ENCODE results near the gene TAOK1.
A peak's percentile ranks its signal among the peaks of the same experiment; 100 is the strongest.
"Not testable (repeated sequence)": the region's sequence is repeated elsewhere in the genome, so short reads cannot be mapped to it uniquely, and the experiment has no call there.

TAOK1 gene

DNA sequence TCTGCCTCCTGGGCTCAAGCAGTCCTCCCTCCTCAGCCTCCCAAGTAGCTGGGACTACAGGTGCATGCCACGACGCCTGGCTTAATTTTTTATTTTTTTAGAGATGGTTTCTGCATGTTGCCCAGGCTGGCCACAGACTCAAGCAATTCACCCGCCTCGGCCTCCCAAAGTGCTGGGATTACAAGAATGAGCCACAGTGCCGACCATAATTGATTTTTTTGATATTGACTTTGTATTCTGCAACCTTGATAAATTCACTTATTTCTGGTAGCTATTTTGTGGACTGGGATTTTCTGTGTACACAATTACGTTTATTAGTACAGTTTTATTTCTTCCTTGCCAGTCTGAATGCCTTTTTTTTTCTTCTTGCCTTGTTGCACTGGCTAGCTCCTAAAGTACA is 30.0 kb downstream of the TAOK1 start:
- DNase-seq: no peak
- intact Hi-C loops (cut with DNase I): no loop called here

DNA sequence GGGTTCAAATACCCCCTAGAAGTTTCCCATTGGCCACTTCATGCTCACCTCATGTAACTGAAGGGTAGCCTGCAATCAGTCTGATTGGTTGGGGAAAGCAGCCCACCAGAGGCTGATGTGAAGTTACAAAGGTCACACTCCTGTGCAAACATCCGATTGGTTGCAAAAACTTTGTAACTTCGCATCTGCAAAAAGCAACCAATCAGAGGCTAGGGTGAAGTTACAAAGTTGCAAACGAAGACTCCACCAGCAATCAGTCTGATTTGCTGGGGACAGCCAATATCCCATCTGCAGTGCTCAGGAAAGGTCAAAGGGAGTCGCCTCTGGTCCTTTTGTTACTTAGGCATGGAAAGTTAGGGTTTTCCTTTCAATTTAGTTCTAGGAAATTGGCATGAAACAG is 40.1 kb downstream of the TAOK1 start:
- intact Hi-C loops (cut with DNase I): no loop called here
- no peak for DNase-seq

DNA sequence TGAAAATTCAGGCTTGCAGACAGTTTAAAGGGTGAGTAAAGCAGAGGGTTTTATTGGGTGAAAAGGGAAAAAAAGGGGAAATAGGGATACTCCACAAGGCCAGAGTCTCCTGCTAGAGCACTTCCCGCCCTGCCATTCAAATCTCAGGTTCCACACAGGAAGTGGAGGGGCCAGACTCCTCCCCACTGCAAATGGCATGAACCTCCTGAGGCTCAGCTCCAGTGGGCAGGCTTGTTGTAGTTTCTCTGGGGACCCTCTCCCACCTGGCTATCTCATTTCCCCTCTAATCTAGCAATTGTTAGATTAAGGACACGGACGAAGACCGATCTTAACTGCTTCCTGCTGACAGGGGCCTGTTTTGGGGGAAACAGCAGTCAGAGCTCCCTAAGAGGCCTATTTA is 43.4 kb downstream of the TAOK1 start:
- intact Hi-C loops (cut with DNase I): no loop called here
- no peak for DNase-seq

DNA sequence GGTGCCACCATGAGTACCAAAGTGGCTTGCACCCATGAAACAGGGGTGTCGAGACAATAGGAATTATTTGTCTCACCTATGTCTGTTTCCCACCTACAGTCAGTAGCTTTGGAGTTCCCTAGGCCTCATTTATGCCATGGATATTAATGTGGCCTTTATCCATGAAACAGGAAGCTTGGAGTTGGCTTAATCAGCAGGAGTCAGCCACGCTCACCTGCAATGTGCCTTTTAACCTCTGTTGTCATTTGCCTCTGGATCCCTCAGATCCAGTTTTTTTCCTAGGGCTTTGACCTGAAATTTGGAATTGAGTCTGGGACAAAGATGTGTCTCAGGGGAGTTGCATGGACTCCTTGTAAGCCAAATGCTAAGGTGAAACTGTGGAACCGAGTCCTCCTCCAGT is 44.4 kb downstream of the TAOK1 start:
- intact Hi-C loops (cut with DNase I): no loop called here
- DNase-seq: no peak

DNA sequence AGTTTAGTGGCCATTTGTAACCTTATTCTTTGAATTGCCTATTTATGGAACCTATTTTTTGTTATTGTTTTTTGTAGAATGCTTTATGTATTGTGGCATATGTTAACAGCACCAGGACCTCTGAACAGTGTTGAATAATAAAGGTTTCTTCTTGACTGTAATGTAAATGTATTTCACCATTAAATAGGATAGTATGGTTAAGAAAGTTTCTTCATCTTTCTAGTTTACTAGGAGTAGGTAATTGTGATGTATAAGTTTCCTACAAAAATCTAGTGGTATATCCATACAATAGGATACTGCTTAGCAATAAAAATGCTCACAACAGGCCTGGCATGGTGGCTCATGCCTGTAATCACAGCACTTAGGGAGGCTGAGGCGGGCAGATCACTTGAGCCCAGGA is 52.3 kb downstream of the TAOK1 start:
- DNase-seq: no peak
- intact Hi-C loops (cut with DNase I): no loop called here

DNA sequence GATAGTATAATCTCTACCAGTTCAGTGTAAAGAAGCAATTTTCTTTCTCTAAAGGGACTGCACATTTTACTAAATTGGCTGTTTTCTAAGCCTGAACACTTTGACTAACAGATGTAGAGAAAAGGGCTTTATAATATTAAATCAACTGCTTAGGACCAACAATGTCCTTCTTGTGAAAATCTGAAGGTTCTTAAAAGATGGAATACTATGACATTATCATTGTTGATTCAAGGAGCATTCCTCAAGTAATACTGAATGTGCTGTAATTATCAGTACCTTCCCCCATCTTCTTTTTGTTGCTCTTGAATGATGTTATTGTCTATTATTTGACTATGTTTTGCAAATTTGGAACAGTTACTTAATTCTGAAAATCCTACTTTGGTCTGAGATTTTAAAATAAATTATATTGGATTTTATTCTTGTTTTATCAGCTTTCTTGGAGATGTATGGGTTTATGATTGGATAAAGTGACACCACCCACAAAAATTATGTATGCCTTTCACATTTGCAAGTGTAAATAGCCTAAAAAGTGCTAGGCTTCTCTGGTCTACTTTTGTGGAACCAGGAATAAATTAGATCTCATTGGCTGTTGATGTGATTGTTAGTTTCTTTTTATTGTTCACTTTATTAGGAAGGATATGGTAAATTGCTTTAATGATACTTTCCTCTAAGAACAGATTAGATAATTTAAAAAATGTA is 53.0 kb downstream of the TAOK1 start:
- no peak for DNase-seq
- intact Hi-C loops (cut with DNase I): no loop called here

DNA sequence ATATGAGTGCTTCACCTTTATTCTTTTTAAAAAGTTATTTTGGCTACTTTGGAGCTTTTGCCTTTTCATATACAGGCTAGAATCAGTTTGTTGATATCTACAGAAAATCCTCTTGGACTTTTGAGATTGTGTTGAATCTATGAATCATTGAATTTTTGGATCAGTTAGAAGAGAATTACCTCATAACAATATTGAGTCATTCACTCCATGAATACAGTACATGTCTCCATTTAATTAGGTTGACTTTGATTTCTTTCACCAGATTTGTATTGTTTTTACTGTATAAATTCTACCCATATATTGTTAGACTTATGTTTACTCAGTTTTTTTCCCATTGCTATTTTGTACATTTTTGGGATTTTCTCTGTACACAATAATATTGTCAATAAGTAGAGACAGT is 54.4 kb downstream of the TAOK1 start:
- no peak for DNase-seq
- intact Hi-C loops (cut with DNase I): no loop called here

DNA sequence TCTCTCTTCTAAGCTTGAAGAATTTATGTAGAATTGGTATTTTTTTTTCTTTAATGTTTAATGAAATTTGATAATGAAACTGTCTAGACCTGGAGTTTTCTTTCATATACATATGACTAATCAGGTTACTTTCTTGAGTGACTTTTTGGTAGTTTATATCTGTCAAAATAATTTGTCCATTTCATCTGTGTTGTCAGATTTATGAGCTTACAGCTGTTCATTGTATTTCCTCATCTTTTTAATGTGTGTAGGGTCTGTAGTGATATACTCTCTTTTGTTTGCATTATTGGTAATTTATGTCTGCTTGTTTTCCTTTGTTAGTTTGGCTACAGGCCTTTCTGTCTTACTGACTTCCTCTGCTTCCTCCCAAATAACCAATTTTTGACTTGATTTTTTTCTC is 55.7 kb downstream of the TAOK1 start:
- intact Hi-C loops (cut with DNase I): no loop called here
- no peak for DNase-seq

DNA sequence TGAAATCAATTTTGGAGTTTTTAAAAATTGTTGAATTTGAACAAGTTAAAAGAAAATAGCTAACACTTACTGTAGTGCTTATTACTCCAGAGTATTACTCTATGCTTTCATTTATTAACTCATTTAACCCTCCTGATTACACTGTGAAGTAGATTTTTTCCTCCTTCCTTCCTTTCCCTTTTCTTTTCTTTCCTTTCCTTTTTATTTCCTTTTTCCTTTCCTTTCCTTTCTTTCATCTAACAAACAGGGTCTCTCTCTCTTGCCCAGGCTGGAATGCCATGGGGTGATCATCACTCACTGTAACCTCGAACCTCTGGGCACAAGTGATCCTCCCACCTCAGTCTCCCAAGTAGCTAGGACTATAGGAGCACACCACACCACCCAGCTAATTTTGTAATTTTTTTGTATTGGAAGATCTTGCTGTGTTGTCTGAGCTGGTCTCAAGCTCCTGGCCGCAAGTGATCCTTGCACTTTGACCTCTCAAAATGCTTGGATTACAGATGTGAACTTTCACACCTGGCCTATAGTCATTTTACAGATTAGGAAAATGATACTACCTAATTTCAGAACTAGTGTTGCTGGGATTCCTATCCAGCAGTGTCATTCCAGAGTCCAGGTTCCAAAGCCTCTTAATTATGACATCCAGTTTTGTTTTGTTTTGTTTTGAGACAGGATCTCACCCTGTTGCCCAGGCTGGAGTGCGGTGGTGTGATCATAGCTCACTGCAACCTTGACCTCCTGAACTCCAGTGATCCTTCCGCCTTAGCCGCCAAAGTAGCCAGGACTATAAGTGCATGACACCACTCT is 59.9 kb downstream of the TAOK1 start:
- DNase-seq: no peak
- intact Hi-C loops (cut with DNase I): no loop called here

DNA sequence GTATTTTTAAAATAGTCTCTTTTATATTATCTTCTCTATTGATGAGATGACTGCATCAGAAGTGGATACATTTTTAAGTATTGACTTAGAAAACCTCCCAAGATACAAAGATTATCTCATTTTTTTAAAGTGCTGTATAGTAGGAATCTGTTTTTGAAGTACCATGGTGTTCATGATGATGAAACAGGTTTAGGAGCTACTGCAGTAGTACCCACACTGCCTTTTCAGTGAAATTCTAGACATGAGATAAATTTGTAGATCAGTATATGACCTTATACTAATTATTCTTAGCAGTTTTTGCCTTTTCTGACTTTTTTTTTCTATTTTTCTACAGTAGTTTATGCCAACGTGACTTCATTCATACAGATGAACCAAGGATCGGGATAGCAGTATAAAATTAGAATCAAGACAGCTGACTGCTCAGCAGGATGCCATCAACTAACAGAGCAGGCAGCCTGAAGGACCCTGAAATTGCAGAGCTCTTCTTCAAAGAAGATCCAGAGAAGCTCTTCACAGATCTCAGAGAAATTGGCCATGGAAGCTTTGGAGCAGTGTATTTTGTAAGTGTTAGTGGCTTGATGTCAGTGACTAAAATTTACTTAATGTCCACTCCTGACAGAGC is 61.1 kb downstream of the TAOK1 start:
- DNase-seq: no peak
- intact Hi-C loops (cut with DNase I): no loop called here

DNA sequence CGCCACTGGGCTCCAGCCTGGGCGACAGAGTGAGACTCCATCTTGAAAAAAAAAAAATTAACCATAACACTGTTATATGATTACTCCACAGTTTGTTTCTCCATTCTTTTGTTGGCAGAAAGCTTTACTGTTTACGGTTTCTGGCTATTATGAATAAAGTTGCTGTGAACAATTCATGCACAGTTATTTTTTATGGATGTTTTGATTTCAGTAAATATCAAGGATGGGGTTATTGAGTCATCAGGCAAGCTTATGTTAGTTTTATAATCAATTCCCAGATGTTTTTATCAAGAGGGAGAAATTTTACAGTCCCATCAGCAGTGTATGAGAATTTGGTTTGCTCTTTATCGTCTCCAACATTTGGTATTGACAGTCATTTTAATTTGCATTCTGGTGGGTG is 67.9 kb downstream of the TAOK1 start:
- no peak for DNase-seq
- intact Hi-C loops (cut with DNase I): no loop called here

DNA sequence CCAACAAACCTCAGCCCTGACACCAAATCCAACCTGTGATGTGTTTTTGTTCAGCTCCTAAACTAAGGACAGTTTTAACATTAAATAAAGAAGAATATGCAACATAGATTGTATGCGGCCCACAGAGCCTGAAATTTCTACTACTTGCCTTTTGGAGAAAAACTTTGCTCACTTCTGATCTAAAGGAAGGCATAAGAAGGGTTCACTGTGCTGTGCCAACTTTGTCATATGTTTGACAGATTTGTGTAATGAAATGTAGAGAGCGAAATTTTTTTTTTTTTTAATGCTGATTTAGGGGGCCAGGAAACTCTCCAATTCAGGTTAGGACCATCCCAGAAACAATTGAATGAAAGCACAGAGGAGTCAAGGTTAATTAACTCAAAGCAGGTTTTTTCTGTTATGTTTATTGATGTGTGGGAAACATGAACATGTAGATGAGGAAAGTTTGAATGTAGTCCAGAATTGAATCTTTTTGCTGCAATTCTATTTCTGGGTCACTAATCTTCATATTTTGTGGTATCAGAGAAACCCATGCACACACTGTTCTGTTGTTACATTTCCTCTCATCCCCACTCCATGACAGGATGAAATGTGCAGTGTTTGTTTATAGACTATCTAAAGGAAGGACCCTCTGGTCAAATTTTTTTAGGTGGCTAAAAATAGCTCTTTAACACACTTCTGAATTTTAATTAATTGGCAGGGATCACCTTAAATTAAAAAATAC is 71.5 kb downstream of the TAOK1 start:
- intact Hi-C loops (cut with DNase I): no loop called here
- DNase-seq: no peak

DNA sequence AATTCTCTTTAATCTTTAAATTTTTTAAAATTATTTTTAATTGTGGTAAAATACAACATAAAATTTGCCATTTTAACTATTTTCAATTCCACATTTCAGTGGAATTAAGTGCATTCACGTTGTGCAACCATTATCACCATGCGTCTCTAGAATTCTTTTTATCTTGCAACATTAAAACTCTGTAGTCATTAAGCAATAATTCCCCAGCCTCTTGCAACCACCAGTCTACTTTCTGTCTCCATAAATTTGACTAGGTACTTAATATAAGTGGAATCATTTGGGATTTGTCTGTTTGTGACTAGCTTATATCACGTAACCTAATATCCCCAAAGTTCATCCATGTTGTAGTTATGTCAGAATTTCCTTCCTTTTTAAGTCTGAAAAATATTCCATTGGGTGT is 79.1 kb downstream of the TAOK1 start:
- intact Hi-C loops (cut with DNase I): no loop called here

DNA sequence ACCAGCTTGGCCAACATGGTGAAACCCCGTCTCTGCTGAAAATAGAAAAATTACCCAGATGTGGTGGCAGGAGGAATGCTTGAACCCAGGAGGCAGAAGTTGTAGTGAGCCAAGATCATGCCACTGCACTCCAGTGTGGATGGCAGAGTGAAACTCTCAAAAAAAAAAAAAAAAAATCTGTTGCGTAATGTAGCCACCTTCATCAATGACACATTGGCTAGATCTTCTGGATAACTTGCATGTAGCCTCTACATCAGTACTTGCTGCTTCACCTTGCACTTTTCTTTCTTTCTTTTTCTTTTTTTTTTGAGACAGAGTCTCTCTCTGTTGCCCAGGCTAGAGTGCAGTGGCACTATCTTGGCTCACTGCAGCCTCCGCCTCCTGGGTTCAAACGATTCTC is 83.3 kb downstream of the TAOK1 start:
- DNase-seq; intact Hi-C loops (cut with DNase I): not testable (repeated sequence)

More for the DNA sequence above, 79.1 kb downstream of the TAOK1 start:
- DNase-seq: no peak

DNA sequence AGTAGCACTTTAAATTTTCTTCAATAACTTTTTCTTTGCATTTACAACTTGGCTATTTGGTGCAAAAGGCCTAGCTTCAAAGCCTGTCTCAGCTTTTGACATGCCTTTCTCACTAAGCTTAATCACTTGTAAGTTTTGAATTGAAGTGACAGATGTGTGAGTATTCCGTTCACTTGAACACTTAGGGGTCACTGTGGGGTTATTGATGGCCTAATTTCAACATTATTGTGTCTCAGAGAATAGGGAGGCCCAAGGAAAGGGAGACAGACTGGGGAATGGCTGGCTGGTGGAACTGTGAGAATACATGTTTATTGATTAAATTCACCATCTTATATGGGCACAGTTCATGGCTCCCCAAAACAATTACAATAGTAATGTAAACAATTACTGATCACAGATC is 84.1 kb downstream of the TAOK1 start:
- intact Hi-C loops (cut with DNase I): no loop called here

DNA sequence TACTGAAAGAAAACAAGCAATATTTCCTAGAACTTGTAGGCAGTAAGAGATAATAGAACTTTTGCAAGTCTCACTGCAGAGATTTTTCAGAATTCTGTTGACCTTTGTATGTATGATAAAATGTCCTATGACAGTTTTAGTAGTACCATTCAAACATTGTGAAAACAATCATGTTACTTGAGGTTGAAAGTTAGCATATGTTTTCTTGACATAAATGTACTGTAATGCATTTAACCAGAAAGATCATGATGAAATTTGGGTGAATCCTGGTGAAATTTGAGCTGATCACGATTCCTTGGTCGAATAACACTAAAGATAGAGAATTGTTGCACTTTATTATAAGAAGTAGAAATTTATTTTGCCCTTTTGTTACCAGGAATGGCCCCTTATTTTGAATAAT is 85.7 kb downstream of the TAOK1 start:
- intact Hi-C loops (cut with DNase I): no loop called here

More for the DNA sequence above, 84.1 kb downstream of the TAOK1 start:
- no peak for DNase-seq

DNA sequence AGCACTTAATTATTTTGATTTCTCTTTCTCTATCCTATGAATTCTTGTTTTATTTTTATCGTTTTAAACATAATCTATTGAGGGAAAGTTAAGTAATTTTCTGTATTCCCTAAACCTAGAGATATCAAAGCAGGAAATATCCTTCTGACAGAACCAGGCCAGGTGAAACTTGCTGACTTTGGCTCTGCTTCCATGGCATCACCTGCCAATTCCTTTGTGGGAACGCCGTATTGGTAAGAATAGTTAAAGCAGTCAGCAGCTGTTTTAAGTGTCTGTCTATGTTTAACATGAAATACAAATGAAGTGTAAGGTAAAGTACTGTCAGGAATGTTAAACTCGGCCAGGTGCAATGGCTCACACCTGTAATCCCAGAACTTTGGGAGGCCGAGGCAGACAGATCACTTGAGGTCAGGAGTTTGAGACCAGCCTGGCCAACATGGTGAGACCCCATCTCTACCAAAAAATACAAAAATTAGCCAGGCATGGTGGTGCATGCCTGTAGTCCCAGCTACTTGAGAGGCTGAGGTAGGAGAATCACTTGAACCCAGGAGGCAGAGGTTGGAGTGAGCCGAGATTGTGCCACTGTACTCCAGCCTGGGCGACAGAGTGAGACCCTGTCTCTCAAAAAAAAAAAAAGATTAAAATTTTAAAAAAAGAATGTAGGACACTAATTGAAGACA is 90.2 kb downstream of the TAOK1 start:
- peak in 2 of 42 donors; percentile 8 to 9 for DNase-seq

More for the DNA sequence above, 85.7 kb downstream of the TAOK1 start:
- no peak for DNase-seq

DNA sequence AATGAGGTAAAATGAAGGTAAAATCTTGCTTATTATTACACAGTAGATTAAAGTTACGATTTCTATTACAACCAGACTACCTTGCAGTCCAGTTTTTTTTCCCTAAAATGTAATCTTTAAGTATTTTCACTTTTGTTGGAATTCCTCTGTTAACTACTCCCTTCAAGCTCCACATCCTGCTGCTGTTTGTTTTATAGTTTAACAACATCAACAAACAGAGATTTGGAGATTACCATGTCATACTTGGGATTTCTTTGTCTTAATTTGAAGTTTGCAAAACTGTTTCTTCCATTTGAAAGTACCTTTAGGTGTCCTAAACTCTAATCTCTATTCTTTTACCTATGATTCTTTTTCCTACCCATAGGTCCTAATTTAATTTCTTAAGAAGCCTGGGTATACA is 93.3 kb downstream of the TAOK1 start:
- intact Hi-C loops (cut with DNase I): no loop called here
- no peak for DNase-seq

More for the DNA sequence above, 90.2 kb downstream of the TAOK1 start:
- intact Hi-C loops (cut with DNase I): not testable (repeated sequence)

DNA sequence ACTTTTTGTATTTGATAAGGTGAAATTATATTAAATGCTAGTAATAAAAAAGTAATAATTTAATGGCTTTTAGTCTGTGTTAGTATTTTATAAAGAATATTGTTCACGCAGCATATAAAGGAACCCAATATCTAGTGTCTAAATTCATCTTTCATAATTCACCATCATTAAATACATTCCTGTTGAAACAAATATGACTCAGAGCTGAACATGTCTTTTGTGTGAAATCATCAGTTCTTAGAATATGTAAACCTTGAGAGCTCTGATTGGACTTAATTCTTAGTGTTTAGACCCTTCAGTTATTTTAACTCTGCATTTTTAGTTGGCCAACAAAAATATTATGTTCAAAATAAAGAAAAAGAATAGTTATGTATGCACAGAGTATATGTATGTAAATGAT is 104.8 kb downstream of the TAOK1 start:
- intact Hi-C loops (cut with DNase I): no loop called here
- no peak for DNase-seq
